CD8-positive, alpha-beta memory T cell (primary cell): ENCODE data around the gene ELMO1. TPM values are rescaled to one million over a fixed set of nuclear protein-coding genes. Genes with fewer than 3 reads are reported as not detected.

Experiments
- CTCF ChIA-PET: fragments of 350-600 bp; sonication (Branson Sonifier 250); formaldehyde crosslinking; loops from one replicate; lab custom pipeline; 2021; ENCODE audit warnings: antibody characterized with exemption; lab: Charles Lee
- POLR2A ChIA-PET: fragments of 350-600 bp; sonication (Branson Sonifier 250); formaldehyde crosslinking; loops from one replicate; lab custom pipeline; 2021; ENCODE audit warnings: antibody characterized with exemption; lab: Charles Lee
- DNase-seq, 5 donors: peaks; one replicate each; pipeline versions ENCODE4 v3.0.0 to v3.0.0-alpha.2; 2020 to 2022; ENCODE audit warnings: mixed read lengths in 1 of 5
- H3K27ac ChIP-seq: one replicate; pipeline ENCODE4 v1.7.0; 2013; ENCODE audit warnings: low read depth, mild to moderate bottlenecking, low read length, moderate library complexity
- H3K27me3 ChIP-seq: 2 replicates; pipeline ENCODE4 v1.7.0; 2013; ENCODE audit warnings: low read length, mild to moderate bottlenecking; ENCODE audit not compliant: insufficient read depth, poor library complexity, severe bottlenecking
- H3K36me3 ChIP-seq: 2 replicates; pipeline ENCODE4 v1.7.0; 2013; ENCODE audit warnings: mild to moderate bottlenecking, low read length, moderate library complexity; ENCODE audit not compliant: insufficient read depth
- H3K4me1 ChIP-seq: 2 replicates; pipeline ENCODE4 v1.7.0; 2013; ENCODE audit warnings: mild to moderate bottlenecking, low read length, moderate library complexity; ENCODE audit not compliant: insufficient read depth
- H3K4me3 ChIP-seq: 2 replicates; pipeline ENCODE4 v1.7.0; 2013; ENCODE audit warnings: mild to moderate bottlenecking, low read length
- H3K9me3 ChIP-seq: 2 replicates; pipeline ENCODE4 v1.7.0; 2013; ENCODE audit warnings: mild to moderate bottlenecking, low read length
- H3K27ac Mint-ChIP-seq, 8 donors: one replicate each; pipeline ENCODE4 v1.8.0; 2020 to 2021; ENCODE audit warnings: mixed read lengths in 8 of 8, mild to moderate bottlenecking in 6 of 8, inconsistent platforms in 3 of 8, moderate library complexity in 3 of 8
- H3K27me3 Mint-ChIP-seq, 2 donors: one replicate each; pipeline ENCODE4 v1.8.0; 2020 to 2021; ENCODE audit warnings: mixed read lengths in 2 of 2, mild to moderate bottlenecking in 1 of 2, moderate library complexity in 1 of 2
- H3K36me3 Mint-ChIP-seq, 3 donors: one replicate each; pipeline ENCODE4 v1.8.0; 2020 to 2021; ENCODE audit warnings: mixed read lengths in 3 of 3, inconsistent platforms in 1 of 3, mild to moderate bottlenecking in 1 of 3
- H3K4me1 Mint-ChIP-seq, 3 donors: one replicate each; pipeline ENCODE4 v1.8.0; 2020 to 2021; ENCODE audit warnings: mixed read lengths in 3 of 3, inconsistent platforms in 1 of 3, mild to moderate bottlenecking in 1 of 3
- H3K4me3 Mint-ChIP-seq, 7 donors: one replicate each; pipeline ENCODE4 v1.8.0; 2020 to 2021; ENCODE audit warnings: mixed read lengths in 7 of 7, mild to moderate bottlenecking in 6 of 7, moderate library complexity in 4 of 7, inconsistent platforms in 2 of 7
- H3K9me3 Mint-ChIP-seq, 5 donors: one replicate each; pipeline ENCODE4 v1.8.0; 2020 to 2022; ENCODE audit warnings: mixed read lengths in 5 of 5, mild to moderate bottlenecking in 3 of 5, moderate library complexity in 2 of 5, inconsistent platforms in 1 of 5
- polyA plus RNA-seq: library from polyadenylated mRNA; unstranded; fragments of 300-500 nt; fragmentation: Illumina TruSeq; gene quantifications from one replicate; pipeline ENCODE4 v1.2.3, GENCODE V29; 2021
- total RNA-seq, 2 experiments: library from RNA; stranded (reverse); gene quantifications; one replicate each; pipeline ENCODE4 v1.2.3, GENCODE V29; 2021

The ELMO1 gene
- total and polyA plus RNA-seq, 3 experiments from 2014 or later = 65.6 to 74.4 (median 66.2) TPM

DNA sequence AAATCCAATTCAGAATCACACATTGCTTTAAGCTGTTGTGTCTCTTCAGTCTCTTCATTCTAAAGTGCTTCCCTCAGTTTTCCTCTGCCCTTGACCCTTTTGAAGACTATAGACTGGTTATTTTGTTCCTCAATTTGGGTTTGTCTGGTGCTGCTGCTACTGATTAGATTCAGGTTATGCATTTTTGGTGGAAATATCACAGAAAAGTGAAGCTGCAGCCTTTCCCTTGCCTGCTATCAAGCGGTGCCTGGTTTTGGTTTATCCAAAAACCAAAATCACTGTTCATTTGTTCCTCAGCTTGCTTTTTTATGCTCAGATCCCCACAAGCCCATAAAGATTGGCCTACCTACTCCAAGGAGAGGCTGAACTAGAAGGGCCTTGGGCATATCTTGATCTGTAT is 55.2 kb downstream of the ELMO1 start:
- Mint-ChIP-seq H3K4me3 (no peak overlapping the region), H3K27me3 (no peaks in the 10 kb centered on the region), H3K4me1 (peaks cover 64 to 87% (median 78%) of the 10 kb centered on the region in 3 donors), H3K9me3 (no peaks in the 10 kb centered on the region), H3K27ac (no peak overlapping the region), H3K36me3 (peaks cover 0 to 10% (median 6%) of the 10 kb centered on the region in 3 donors)
- Histone ChIP-seq H3K4me1 (peaks cover 34% of the 10 kb centered on the region), H3K9me3 (no peaks in the 10 kb centered on the region), H3K36me3 (no peaks in the 10 kb centered on the region), H3K4me3 (no peak overlapping the region), H3K27ac (no peak overlapping the region), H3K27me3 (no peaks in the 10 kb centered on the region)
- ChIA-PET POLR2A (no interaction called here), CTCF (interaction anchor here (1.8 kb wide), 1 partner anchor 8 kb away, joined by 6 read pairs; no protein-coding TSS in a partner anchor)
- no peak for DNase-seq

DNA sequence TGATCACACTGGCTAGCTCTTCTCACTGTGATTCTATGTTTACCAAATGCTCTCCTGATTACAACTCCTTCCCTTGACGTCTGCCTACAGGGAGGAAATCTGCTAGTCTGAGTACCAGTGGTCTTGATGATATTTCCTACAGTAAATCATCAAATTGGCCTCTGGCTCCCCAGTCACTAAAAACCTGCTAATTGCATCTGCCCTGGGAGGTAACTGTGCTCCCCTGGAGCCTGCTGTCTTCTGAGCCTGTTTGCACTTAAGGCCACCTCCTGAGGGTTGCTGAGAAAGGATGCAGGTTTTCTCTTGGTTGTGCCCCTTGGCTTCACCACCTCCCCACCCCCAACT is 56.0 kb downstream of the ELMO1 start:
- DNase-seq = no peak
- H3K27ac Mint-ChIP-seq = peak overlapping the region in 3 of 8 donors; percentile 43 to 92 (median 88)
- H3K36me3 Mint-ChIP-seq = peaks cover 0 to 12% (median 6%) of the 10 kb centered on the region in 3 donors
- Histone ChIP-seq H3K27me3 (no peaks in the 10 kb centered on the region), H3K27ac (no peak overlapping the region), H3K36me3 (no peaks in the 10 kb centered on the region), H3K9me3 (no peaks in the 10 kb centered on the region), H3K4me3 (no peak overlapping the region), H3K4me1 (peaks cover 34% of the 10 kb centered on the region)
- H3K27me3 Mint-ChIP-seq = no peaks in the 10 kb centered on the region
- peaks cover 61 to 79% (median 72%) of the 10 kb centered on the region in 3 donors for H3K4me1 Mint-ChIP-seq
- ChIA-PET POLR2A (no interaction called here), CTCF (no interaction called here)
- no peaks in the 10 kb centered on the region for H3K9me3 Mint-ChIP-seq
- no peak overlapping the region for H3K4me3 Mint-ChIP-seq

- H3K36me3 ChIP-seq = no peaks in the 10 kb centered on the region
- Mint-ChIP-seq H3K27me3 (no peaks in the 10 kb centered on the region), H3K4me1 (peaks cover 57 to 75% (median 67%) of the 10 kb centered on the region in 3 donors), H3K27ac (peak overlapping the region in 1 of 8 donors; percentile 75), H3K9me3 (no peaks in the 10 kb centered on the region), H3K36me3 (peaks cover 0 to 10% (median 6%) of the 10 kb centered on the region in 3 donors), H3K4me3 (no peak overlapping the region)
- H3K27me3 ChIP-seq = no peaks in the 10 kb centered on the region
- no peak overlapping the region for H3K4me3 ChIP-seq
- H3K4me1 ChIP-seq = peaks cover 34% of the 10 kb centered on the region
- ChIA-PET POLR2A (interaction anchor here (0.6 kb wide), 1 partner anchor 1818 kb away, joined by 4 read pairs; no protein-coding TSS in a partner anchor), CTCF (no interaction called here)
- no peak for DNase-seq
- H3K27ac ChIP-seq = no peak overlapping the region
- H3K9me3 ChIP-seq = no peaks in the 10 kb centered on the region
Measured at GRCh38 chr7:37391791-37392672, 56.6 kb downstream of the ELMO1 start.

DNA sequence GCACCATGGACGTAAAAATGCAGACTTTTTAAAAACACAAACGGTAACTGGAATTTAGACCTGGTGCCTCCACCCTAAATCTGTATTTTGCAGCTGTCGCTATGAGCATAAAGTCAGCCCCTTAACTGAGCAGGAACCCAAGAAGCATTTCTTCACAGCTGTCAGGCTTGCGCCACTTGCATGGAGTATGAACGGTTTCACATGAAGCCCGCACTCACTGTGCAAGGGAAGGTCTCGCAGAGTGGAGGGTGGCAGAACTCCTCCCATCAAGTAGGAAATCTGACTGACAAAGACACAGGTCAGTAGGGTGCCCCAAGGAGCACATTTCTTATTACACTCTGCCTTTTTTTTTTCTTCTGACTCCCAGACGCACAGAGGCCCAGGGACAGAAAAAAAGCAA is 58.5 kb downstream of the ELMO1 start:
- H3K27ac Mint-ChIP-seq = peak overlapping the region in 1 of 8 donors; percentile 75
- no peak overlapping the region for H3K27ac ChIP-seq
- ChIA-PET POLR2A (no interaction called here), CTCF (no interaction called here)
- H3K4me1 ChIP-seq = peaks cover 27% of the 10 kb centered on the region
- no peaks in the 10 kb centered on the region for H3K9me3 ChIP-seq
- no peaks in the 10 kb centered on the region for H3K9me3 Mint-ChIP-seq
- no peaks in the 10 kb centered on the region for H3K27me3 Mint-ChIP-seq
- peaks cover 48 to 66% (median 61%) of the 10 kb centered on the region in 3 donors for H3K4me1 Mint-ChIP-seq
- no peak for DNase-seq
- no peak overlapping the region for H3K4me3 ChIP-seq
- H3K36me3 Mint-ChIP-seq = peaks cover 0 to 10% (median 9%) of the 10 kb centered on the region in 3 donors
- H3K36me3 ChIP-seq = no peaks in the 10 kb centered on the region
- no peaks in the 10 kb centered on the region for H3K27me3 ChIP-seq
- no peak overlapping the region for H3K4me3 Mint-ChIP-seq

DNA sequence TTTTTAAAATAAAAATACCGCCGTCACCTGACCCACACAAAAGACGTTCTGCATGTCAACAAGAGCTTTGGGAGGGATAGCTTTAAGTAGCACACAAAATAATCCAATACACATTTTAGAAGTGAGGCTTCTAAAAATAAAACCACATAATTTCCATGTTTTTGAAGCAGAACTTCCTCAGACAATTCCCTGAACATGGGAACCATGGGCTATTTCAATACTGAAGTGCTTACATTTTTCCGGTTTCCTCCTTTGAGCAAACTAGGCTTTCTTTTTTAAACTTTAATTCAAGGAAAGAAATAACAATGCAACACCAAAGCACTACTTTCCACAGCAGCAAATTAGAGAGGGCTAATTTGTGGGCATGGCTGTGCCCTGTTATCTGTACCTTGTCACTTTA is 59.9 kb downstream of the ELMO1 start:
- ChIA-PET POLR2A (interaction anchor here (0.6 kb wide), 1 partner anchor 54 kb away, joined by 3 read pairs; no protein-coding TSS in a partner anchor), CTCF (no interaction called here)
- Histone ChIP-seq H3K4me3 (no peak overlapping the region), H3K27ac (no peak overlapping the region), H3K36me3 (no peaks in the 10 kb centered on the region), H3K4me1 (peaks cover 22% of the 10 kb centered on the region), H3K27me3 (no peaks in the 10 kb centered on the region), H3K9me3 (no peaks in the 10 kb centered on the region)
- Mint-ChIP-seq H3K4me1 (peaks cover 40 to 60% (median 53%) of the 10 kb centered on the region in 3 donors), H3K36me3 (peaks cover 0 to 10% (median 5%) of the 10 kb centered on the region in 3 donors), H3K27ac (no peak overlapping the region), H3K9me3 (no peaks in the 10 kb centered on the region), H3K27me3 (no peaks in the 10 kb centered on the region), H3K4me3 (no peak overlapping the region)
- DNase-seq = no peak

DNA sequence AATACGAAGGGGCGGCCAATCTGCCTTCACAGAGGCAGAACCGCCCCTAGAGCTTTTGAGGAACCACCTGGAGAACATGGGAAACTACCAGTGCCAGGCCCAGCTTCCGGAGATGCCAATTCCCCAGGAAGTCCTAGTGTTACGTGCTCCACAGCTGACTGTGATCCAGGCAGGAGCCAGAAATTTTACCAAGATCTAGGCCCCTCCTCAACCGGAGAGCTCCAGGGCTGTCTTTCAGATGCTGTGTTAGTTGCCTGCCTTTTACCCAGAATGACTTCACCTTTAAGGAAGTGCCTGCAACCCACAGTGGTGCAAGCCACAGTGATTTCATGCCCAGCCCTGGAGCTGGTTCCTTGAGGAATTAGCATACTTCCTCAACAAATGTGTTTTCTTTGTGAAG is 62.9 kb downstream of the ELMO1 start:
- H3K4me1 ChIP-seq = peaks cover 7% of the 10 kb centered on the region
- Mint-ChIP-seq H3K36me3 (peaks cover 0 to 12% (median 5%) of the 10 kb centered on the region in 3 donors), H3K27me3 (no peaks in the 10 kb centered on the region), H3K4me3 (no peak overlapping the region), H3K27ac (no peak overlapping the region), H3K4me1 (peaks cover 23 to 52% (median 40%) of the 10 kb centered on the region in 3 donors), H3K9me3 (no peaks in the 10 kb centered on the region)
- no peaks in the 10 kb centered on the region for H3K9me3 ChIP-seq
- H3K36me3 ChIP-seq = no peaks in the 10 kb centered on the region
- ChIA-PET POLR2A (no interaction called here), CTCF (interaction anchor here (1.9 kb wide), 1 partner anchor 8 kb away, joined by 6 read pairs; no protein-coding TSS in a partner anchor)
- DNase-seq = no peak
- no peak overlapping the region for H3K27ac ChIP-seq
- no peak overlapping the region for H3K4me3 ChIP-seq
- H3K27me3 ChIP-seq = no peaks in the 10 kb centered on the region

GRCh38 chr7:37382546-37383088 is 66.0 kb downstream of the ELMO1 start:
- Histone ChIP-seq H3K4me1 (no peaks in the 10 kb centered on the region), H3K9me3 (no peaks in the 10 kb centered on the region), H3K27me3 (no peaks in the 10 kb centered on the region), H3K36me3 (no peaks in the 10 kb centered on the region), H3K27ac (no peak overlapping the region), H3K4me3 (no peak overlapping the region)
- ChIA-PET POLR2A (no interaction called here), CTCF (no interaction called here)
- H3K27ac Mint-ChIP-seq = peak overlapping the region in 2 of 8 donors; percentile 4 to 21
- H3K27me3 Mint-ChIP-seq = no peaks in the 10 kb centered on the region
- no peak overlapping the region for H3K4me3 Mint-ChIP-seq
- H3K36me3 Mint-ChIP-seq = peaks cover 7 to 15% (median 8%) of the 10 kb centered on the region in 3 donors
- no peak for DNase-seq
- peaks cover 0 to 4% (median 2%) of the 10 kb centered on the region in 5 donors for H3K9me3 Mint-ChIP-seq
- peaks cover 18 to 50% (median 32%) of the 10 kb centered on the region in 3 donors for H3K4me1 Mint-ChIP-seq

GRCh38 chr7:37380831-37381230 is 67.8 kb downstream of the ELMO1 start:
- Histone ChIP-seq H3K36me3 (peaks cover 4% of the 10 kb centered on the region), H3K27ac (no peak overlapping the region), H3K27me3 (no peaks in the 10 kb centered on the region), H3K9me3 (no peaks in the 10 kb centered on the region), H3K4me3 (no peak overlapping the region), H3K4me1 (no peaks in the 10 kb centered on the region)
- peaks cover 20 to 51% (median 46%) of the 10 kb centered on the region in 3 donors for H3K4me1 Mint-ChIP-seq
- CTCF ChIA-PET = interaction anchor here (0.6 kb wide), 1 partner anchor 69 kb away, joined by 3 read pairs; no protein-coding TSS in a partner anchor
- no peak overlapping the region for H3K4me3 Mint-ChIP-seq
- H3K36me3 Mint-ChIP-seq = peaks cover 17 to 22% (median 19%) of the 10 kb centered on the region in 3 donors
- peaks cover 6 to 12% (median 11%) of the 10 kb centered on the region in 5 donors for H3K9me3 Mint-ChIP-seq
- no peaks in the 10 kb centered on the region for H3K27me3 Mint-ChIP-seq
- no peak overlapping the region for H3K27ac Mint-ChIP-seq
- POLR2A ChIA-PET = no interaction called here
- DNase-seq = no peak
